ENCODE data around the gene CCDC47.

- TF ChIP-seq EZH2 (IDR thresholded peaks at IDR 0.05; ENCODE audit: low read length) (no peak), CTCF (optimal IDR thresholded peaks at IDR 0.05 in 1 of 3, IDR thresholded peaks at IDR 0.05 in 1 of 3, conservative IDR thresholded peaks at IDR 0.05 in 1 of 3; ENCODE audit: extremely low read depth in 1 of 3, insufficient read depth in 2 of 3, low read length in 3 of 3) (no peak)
Measured at GRCh38 chr17:63822537-63822936, 49.1 kb upstream of the CCDC47 start.
